Glomerular visceral epithelial cell (primary cell): Measurements from ENCODE around the gene FGD6.

ENCODE experiments used
- DNase-seq: peaks from one replicate; pipeline ENCODE4 v3.0.0-alpha.2; 2016; ENCODE audit errors: extremely low spot score

FGD6 gene

DNA sequence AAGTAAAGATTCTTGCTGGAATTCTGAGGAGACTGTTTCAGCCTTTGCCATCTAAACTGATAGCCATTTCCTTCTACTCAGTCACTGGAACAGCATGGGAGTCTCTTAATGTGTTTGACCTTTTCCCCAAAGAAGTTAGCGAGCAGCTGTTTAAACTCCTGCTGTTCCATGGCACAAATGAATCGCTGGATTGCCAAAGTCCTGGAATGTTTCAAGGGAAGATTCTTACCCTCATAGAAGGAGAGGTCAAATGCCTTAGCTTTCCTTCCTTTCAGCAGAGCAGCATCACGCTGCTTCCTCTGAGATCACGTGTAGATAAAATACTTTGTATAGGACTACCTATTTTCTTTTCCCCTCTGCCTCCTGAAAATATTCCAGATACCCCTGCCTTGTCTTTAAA is 133.3 kb downstream of the FGD6 start:
- no peak for DNase-seq

- no peak for DNase-seq
Measured at GRCh38 chr12:95083471-95083870, 133.8 kb downstream of the FGD6 start.

GRCh38 chr12:95077341-95077740 is 139.9 kb downstream of the FGD6 start:
- DNase-seq = no peak

GRCh38 chr12:95074766-95075165 is 142.5 kb downstream of the FGD6 start:
- no peak for DNase-seq

DNA sequence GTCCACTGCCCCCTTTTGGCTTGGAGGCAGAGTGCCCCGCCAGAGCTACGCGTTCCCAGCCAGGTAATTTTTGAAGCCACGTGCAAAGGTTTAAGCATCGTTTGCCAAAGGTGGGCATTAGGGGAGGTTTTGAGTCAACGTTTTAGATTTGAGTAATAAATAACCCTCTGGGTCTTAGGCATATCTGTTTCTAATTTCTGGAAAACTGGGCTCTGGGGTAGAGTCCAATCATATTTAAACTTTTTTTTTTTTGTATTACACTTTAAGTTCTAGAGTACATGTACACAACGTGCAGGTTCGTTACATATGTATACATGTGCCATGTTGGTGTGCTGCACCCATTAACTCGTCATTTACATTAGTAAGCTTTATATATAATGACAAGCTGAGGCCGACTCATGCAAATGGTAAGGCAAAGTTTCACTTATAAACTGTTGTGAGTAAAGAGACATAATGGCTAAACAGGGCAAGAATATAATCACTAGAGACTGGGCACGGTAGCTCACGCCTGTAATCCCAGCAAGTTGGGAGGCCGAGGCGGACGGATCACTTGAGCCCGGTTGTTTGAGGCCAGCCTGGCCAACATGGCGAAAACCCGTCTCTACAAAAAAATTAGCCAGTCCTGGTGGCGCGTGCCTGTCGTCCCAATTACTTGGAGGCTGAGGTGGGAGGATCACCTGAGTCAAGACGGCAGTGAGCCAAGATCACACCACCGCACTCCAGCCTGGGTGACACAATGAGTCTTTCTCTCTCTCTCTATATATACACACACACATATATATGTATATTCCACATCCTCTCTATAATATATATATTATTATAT is 143.4 kb downstream of the FGD6 start:
- no peak for DNase-seq

- DNase-seq = peak; percentile 90
Measured at GRCh38 chr12:95072900-95073697, 144.2 kb downstream of the FGD6 start, which contains the start of gene NR2C1. NR2C1 (minus strand) TSS chr12:95073618; CDS start chr12:95067384, 6,234 bp downstream.

DNA sequence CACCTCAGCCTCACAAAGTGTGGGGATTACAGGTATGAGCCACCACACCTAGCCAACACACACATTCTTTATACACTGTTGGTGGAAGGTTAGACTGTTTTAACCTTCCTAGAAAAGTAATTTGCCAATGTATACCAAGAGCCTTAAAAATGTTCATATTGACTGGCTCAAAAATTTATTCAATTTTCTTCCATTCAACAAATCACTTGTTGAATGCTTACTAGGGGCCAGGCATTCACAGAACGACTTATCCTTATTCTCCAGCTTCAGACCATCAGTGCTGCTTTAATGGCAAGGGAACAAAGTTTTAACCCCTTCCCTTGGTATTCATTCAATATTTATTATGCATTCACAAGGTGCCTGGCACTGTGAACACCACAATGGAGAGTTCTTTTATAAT is 146.9 kb downstream of the FGD6 start:
- no peak for DNase-seq

DNA sequence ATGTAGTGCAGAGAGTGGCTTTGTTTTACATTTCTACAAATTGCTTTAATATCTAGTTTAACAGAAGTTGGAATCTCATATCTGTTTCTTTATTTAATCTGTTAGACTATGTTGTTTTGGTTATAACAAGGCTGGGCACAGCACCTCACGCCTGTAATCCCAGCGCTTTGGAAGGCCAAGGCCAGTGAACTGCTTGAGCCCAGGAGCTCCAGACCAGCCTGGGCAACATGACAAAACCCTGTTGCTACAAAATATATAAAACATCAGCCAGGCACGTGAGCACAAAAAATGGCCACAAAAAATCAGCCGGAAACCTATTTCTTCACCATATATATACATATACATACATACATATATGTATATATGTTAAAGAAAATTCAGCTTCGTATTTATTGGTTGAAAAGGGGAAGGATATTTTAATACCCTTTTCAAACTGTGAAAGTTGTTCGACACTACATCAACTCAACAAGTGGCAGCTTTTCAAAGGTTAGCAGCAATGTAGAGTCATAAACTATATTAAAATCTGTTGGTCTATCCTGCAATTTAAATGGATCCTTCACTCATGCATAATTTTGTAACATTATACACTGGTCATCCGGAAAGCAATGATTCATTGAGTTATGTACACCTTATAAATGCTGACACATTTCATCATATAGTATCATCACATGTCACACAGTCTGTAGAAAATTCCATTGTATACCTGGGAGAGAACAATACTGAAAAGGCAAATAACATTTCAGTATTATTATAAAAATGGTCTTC is 151.0 kb downstream of the FGD6 start:
- DNase-seq = no peak

- DNase-seq = no peak
Measured at GRCh38 chr12:95060951-95061350, 156.3 kb downstream of the FGD6 start.

GRCh38 chr12:95059984-95060383 is 157.3 kb downstream of the FGD6 start:
- DNase-seq = no peak

GRCh38 chr12:95057424-95057823 is 159.8 kb downstream of the FGD6 start:
- no peak for DNase-seq

DNA sequence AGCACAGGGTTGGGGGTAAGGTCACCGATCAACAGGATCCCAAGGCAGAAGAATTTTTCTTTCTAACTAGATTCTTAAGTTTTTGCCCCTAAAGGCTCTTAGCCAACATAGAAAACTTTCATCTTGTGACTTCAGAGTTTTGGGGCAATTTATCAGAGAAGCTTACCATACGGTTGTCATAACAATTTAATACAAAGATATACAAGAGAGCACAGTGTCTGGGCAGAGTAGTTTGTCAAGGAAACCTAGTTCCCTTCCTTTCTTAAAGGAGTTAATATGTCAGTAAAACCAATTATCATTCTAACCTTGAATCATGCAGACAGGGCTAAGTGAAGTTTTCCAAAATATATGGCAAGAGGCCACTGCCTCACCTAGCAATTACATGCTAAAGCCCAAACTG is 162.2 kb downstream of the FGD6 start:
- no peak for DNase-seq

DNA sequence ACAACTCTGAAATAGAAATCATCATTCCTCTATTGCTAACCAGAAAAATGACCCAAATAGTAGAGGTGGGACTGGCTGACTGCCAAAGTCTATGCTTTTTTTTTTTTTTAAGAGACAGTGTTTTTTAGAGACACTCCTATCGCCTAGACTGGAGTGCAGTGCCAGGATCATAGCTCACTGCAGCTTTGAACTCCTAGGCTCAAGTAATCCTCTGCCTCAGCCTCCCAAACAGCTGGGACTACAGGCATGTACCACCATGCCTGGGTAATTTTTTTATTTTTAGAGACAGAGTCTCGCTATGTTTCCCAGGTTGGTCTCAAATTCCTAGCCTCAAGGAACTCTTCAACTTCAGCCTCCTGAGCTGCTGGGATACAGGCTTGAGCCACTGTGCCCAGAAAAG is 163.1 kb downstream of the FGD6 start:
- DNase-seq = no peak

DNA sequence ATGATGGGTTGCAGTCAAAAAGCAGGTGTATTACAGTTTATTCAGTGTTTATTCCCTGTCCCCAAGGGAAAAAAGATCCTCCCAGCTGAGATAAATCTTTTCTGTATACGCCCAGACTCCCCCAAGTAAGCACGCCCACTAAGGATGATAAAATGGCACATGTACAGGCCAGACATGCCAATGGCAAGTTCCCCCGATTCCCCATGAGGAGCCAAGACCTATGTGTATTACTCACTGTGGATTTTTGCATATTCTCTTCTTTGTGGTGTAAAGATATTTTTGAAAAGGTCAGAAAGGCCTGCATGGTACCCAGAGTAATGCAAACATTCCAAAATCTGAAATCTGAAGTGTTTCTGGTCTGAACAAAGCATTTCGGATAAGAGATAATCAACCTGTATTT is 166.0 kb downstream of the FGD6 start:
- DNase-seq = no peak

GRCh38 chr12:95037906-95038305 is 179.4 kb downstream of the FGD6 start:
- DNase-seq = no peak

DNA sequence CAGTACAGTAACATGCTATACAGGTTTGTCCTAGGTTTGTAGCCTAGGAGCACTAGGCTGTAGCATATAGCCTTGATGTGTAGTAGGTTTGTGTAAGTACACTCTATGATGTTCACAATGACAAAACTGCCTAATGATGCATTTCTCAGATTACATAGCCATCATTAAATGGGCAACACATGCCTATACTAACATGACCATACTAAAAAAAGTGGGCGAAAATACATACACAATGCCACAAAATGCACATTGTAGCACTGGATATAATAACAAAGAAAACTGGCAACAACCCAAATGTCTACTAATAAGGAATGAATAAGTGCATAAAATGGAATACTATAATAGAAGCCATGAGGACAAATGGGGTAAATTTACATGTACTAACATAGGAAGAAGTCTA is 182.5 kb downstream of the FGD6 start:
- no peak for DNase-seq
